IPS-NIHi11 (cell line): ENCODE measurements around the gene IL4R.
A peak's percentile ranks its signal among the peaks of the same experiment; 100 is the strongest.
"Not testable (repeated sequence)": the region's sequence is repeated elsewhere in the genome, so short reads cannot be mapped to it uniquely, and the experiment has no call there.

Experiments
- DNase-seq: peaks from one replicate; pipeline ENCODE4 v3.0.0; 2012; ENCODE audit warnings: mixed read lengths, low spot score

IL4R gene

GRCh38 chr16:27288313-27288712 lies 25.5 kb upstream of the IL4R start:
- DNase-seq: not testable (repeated sequence)

GRCh38 chr16:27289669-27290068 lies 24.1 kb upstream of the IL4R start:
- DNase-seq: no peak

- DNase-seq: no peak
Observed at GRCh38 chr16:27290562-27290961, 23.2 kb upstream of the IL4R start.

GRCh38 chr16:27291106-27291505 lies 22.7 kb upstream of the IL4R start:
- no peak for DNase-seq

- DNase-seq: no peak
Observed at GRCh38 chr16:27291722-27292240, 22.0 kb upstream of the IL4R start.

GRCh38 chr16:27293343-27293742 lies 20.4 kb upstream of the IL4R start:
- no peak for DNase-seq

GRCh38 chr16:27298132-27298531 lies 15.6 kb upstream of the IL4R start:
- no peak for DNase-seq

GRCh38 chr16:27301236-27301861 lies 12.4 kb upstream of the IL4R start:
- DNase-seq: no peak

GRCh38 chr16:27302126-27302525 lies 11.6 kb upstream of the IL4R start:
- no peak for DNase-seq

- DNase-seq: no peak
Observed at GRCh38 chr16:27303256-27304100, 10.3 kb upstream of the IL4R start.

GRCh38 chr16:27304102-27304501 lies 9.7 kb upstream of the IL4R start:
- DNase-seq: no peak

GRCh38 chr16:27304881-27305745 lies 8.7 kb upstream of the IL4R start:
- DNase-seq: no peak

- DNase-seq: no peak
Observed at GRCh38 chr16:27305839-27306442, 7.8 kb upstream of the IL4R start.

GRCh38 chr16:27308792-27309191 lies 5.0 kb upstream of the IL4R start:
- DNase-seq: no peak

- DNase-seq: no peak
Observed at GRCh38 chr16:27310576-27311447, 3.0 kb upstream of the IL4R start.

- DNase-seq: no peak
Observed at GRCh38 chr16:27311448-27311830, 2.3 kb upstream of the IL4R start.

GRCh38 chr16:27311897-27312303 lies 1.9 kb upstream of the IL4R start:
- DNase-seq: no peak

- no peak for DNase-seq
Observed at GRCh38 chr16:27312580-27313421, 973 bp upstream of the IL4R start.

- peak; percentile 56 for DNase-seq
Observed at GRCh38 chr16:27314161-27314723, 468 bp downstream of the IL4R start.

- no peak for DNase-seq
Observed at GRCh38 chr16:27314986-27315332, 1.2 kb downstream of the IL4R start.
